Measurements from ENCODE around the gene ENPP7.

ENPP7 gene, protein sequence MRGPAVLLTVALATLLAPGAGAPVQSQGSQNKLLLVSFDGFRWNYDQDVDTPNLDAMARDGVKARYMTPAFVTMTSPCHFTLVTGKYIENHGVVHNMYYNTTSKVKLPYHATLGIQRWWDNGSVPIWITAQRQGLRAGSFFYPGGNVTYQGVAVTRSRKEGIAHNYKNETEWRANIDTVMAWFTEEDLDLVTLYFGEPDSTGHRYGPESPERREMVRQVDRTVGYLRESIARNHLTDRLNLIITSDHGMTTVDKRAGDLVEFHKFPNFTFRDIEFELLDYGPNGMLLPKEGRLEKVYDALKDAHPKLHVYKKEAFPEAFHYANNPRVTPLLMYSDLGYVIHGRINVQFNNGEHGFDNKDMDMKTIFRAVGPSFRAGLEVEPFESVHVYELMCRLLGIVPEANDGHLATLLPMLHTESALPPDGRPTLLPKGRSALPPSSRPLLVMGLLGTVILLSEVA

GRCh38 chr17:79730769-79731483 is at the start of gene ENPP7:
Gene ENPP7, plus strand, starts transcription at chr17:79730943. Its CDS starts 197 bp downstream, at chr17:79731140.
- no peak within 1 kb of the TSS for H3K27ac ChIP-seq (ENCODE audit: low read depth, low read length)
- H3K9ac ChIP-seq (ENCODE audit: low read length), result no peak within 1 kb of the TSS
- no peak within 1 kb of the TSS for H3K4me3 ChIP-seq (ENCODE audit: low read depth, low read length)
- H3K4me1 ChIP-seq (ENCODE audit: control insufficient read depth, insufficient read depth, low read length), result peaks cover 4% of the 10 kb centered on the region
- H3K9me3 ChIP-seq (ENCODE audit: control insufficient read depth, insufficient read depth, low read depth, low read length), result no peaks in the 10 kb centered on the region
- H3K27me3 ChIP-seq (ENCODE audit: control insufficient read depth, insufficient read depth, low read length), result no peaks in the 10 kb centered on the region; the same call in 1 of the 2 replicates
- H3K36me3 ChIP-seq (ENCODE audit: control insufficient read depth, insufficient read depth, low read length), result no peaks in the 10 kb centered on the region

DNA sequence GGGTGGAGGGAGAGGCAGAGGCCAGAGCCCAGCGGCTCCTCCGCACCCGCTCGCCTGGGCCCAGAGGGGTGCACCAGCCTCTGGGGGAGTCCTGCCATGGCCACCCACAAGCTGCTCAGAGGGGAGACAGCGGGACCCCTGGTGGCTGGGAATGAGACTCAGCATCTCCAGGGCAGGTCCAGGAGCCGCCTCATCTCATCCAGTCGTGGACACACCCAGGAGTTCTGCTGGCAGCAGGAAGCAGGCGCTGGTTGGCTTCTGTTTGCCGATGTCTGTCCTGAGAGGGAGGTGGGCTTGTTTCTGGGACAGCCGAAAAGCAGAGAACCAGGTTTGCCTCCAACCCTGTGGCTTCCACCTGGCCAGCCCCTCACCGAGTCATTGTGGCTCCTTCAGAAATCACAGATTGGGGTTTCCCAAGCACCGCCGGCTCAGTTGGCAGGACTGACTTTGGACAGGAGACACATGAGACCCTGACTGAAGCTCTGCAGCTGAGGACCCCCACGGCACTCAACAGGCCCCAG is 49.6 kb upstream of the ENPP7 start:
- H3K36me3 ChIP-seq (ENCODE audit: control insufficient read depth, insufficient read depth, low read length), result no peaks in the 10 kb centered on the region
- H3K4me3 ChIP-seq (ENCODE audit: low read depth, low read length), result no peak overlapping the region
- H3K9me3 ChIP-seq (ENCODE audit: control insufficient read depth, insufficient read depth, low read depth, low read length), result no peaks in the 10 kb centered on the region
- no peak overlapping the region for H3K27ac ChIP-seq (ENCODE audit: low read depth, low read length)
- no peaks in the 10 kb centered on the region for H3K27me3 ChIP-seq (ENCODE audit: control insufficient read depth, insufficient read depth, low read length)
- no peak overlapping the region for H3K9ac ChIP-seq (ENCODE audit: low read length)
- H3K4me1 ChIP-seq (ENCODE audit: control insufficient read depth, insufficient read depth, low read length), result no peaks in the 10 kb centered on the region

DNA sequence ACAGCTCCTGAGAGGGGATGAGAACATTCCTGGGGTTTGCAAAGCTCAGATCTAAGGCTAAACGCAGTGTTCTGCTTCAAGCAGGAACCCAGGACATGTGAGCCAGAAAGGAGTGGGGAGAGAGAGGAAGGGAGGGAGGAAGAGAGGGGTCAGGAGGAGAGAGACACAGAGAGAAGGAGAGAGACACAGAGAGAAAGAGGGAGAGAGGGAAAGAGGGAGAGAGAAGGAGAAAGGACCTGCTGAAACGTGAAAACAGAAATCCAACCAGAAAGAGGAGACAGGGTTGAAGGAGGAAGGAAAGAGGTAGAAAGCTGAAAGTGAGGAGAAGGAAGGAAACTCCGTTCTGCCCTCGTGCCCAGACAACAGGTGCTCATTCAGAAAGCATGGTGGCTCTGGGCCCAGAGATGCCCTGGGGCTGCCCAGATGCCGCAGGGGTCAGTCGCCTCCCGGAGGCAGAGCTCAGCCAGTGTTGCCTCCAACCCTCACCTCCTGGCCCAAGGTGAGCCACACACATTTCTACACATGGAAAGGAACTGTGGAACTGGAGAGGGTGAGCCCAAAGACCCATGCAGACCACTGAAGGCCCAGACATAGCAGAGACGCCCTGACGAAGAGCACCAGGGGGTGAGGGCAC is 49.0 kb upstream of the ENPP7 start:
- no peak overlapping the region for H3K4me3 ChIP-seq (ENCODE audit: low read depth, low read length)
- H3K27me3 ChIP-seq (ENCODE audit: control insufficient read depth, insufficient read depth, low read length), result no peaks in the 10 kb centered on the region
- H3K4me1 ChIP-seq (ENCODE audit: control insufficient read depth, insufficient read depth, low read length), result no peaks in the 10 kb centered on the region
- no peaks in the 10 kb centered on the region for H3K36me3 ChIP-seq (ENCODE audit: control insufficient read depth, insufficient read depth, low read length)
- no peak overlapping the region for H3K9ac ChIP-seq (ENCODE audit: low read length)
- H3K27ac ChIP-seq (ENCODE audit: low read depth, low read length), result no peak overlapping the region
- H3K9me3 ChIP-seq (ENCODE audit: control insufficient read depth, insufficient read depth, low read depth, low read length), result no peaks in the 10 kb centered on the region

GRCh38 chr17:79683365-79683764 is 47.4 kb upstream of the ENPP7 start:
- Histone ChIP-seq H3K27ac (ENCODE audit: low read depth, low read length) (no peak overlapping the region), H3K9me3 (ENCODE audit: control insufficient read depth, insufficient read depth, low read depth, low read length) (no peaks in the 10 kb centered on the region), H3K27me3 (ENCODE audit: control insufficient read depth, insufficient read depth, low read length) (no peaks in the 10 kb centered on the region), H3K4me1 (ENCODE audit: control insufficient read depth, insufficient read depth, low read length) (no peaks in the 10 kb centered on the region), H3K4me3 (ENCODE audit: low read depth, low read length) (no peak overlapping the region), H3K9ac (ENCODE audit: low read length) (no peak overlapping the region), H3K36me3 (ENCODE audit: control insufficient read depth, insufficient read depth, low read length) (no peaks in the 10 kb centered on the region)

DNA sequence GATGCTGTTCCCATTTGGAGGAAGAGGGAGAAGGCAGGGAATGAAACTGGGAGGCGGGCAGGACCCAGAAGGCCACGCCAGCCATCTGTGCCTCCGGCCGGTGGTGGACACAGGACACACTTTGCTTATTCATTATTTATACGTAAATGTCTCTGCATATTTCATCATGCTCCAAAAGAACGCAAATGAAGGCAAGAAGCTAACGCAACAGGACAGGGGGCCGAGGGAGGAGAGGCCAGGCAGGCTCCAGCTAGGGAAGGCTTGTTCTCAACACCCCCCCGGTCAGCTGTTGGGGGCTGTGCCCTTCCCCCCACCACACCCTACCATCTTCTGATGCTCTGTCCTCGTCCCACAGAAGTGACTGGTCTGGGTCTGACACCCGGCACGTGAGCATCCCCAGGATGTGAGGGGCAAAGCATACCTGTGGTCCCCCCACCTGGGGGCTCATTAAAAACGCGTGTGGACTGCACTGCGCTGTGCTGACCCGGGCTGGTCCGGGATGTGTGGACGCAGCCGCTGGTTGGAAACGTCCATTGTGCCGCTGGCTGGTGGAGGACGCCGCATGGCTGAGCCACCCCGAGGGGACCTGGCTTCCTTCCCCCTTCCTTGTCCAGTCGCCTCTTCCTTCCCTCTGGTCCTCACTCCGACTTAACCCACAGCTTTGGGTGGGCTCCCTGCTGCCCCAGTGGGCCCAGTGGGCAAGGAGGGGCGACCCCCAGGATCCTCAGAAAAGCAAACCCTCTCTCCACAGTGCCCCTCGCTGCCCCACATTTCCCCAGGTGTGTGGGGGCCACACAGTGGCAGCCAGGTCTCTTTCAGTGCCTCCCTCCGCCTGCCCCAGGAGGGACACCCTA is 46.4 kb upstream of the ENPP7 start:
- Histone ChIP-seq H3K9me3 (ENCODE audit: control insufficient read depth, insufficient read depth, low read depth, low read length) (no peaks in the 10 kb centered on the region), H3K9ac (ENCODE audit: low read length) (no peak overlapping the region), H3K4me3 (ENCODE audit: low read depth, low read length) (no peak overlapping the region), H3K4me1 (ENCODE audit: control insufficient read depth, insufficient read depth, low read length) (no peaks in the 10 kb centered on the region), H3K36me3 (ENCODE audit: control insufficient read depth, insufficient read depth, low read length) (no peaks in the 10 kb centered on the region), H3K27me3 (ENCODE audit: control insufficient read depth, insufficient read depth, low read length) (no peaks in the 10 kb centered on the region), H3K27ac (ENCODE audit: low read depth, low read length) (no peak overlapping the region)

DNA sequence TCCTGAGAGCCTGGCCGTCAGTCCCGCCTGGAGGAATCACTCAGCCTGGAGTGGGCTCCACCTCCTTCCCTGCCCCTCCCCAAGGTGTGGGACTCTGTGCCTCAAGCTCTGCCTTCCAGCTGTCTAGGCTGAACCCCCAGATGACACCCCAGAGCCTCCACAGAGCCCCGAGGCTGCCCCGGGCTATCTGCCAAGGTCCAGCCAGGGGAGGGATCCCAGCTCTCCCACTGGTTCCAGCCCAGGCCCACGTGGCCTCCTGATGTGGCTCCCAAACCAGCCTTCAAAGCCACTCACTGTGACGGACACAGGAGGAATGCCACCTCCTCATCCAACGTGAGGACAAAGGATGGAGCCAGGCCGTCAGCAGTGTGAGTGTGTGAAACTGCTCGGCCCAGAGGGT is 45.6 kb upstream of the ENPP7 start:
- H3K27me3 ChIP-seq (ENCODE audit: control insufficient read depth, insufficient read depth, low read length), result no peaks in the 10 kb centered on the region
- no peak overlapping the region for H3K27ac ChIP-seq (ENCODE audit: low read depth, low read length)
- no peaks in the 10 kb centered on the region for H3K4me1 ChIP-seq (ENCODE audit: control insufficient read depth, insufficient read depth, low read length)
- no peaks in the 10 kb centered on the region for H3K36me3 ChIP-seq (ENCODE audit: control insufficient read depth, insufficient read depth, low read length)
- H3K4me3 ChIP-seq (ENCODE audit: low read depth, low read length), result no peak overlapping the region
- no peak overlapping the region for H3K9ac ChIP-seq (ENCODE audit: low read length)
- no peaks in the 10 kb centered on the region for H3K9me3 ChIP-seq (ENCODE audit: control insufficient read depth, insufficient read depth, low read depth, low read length)

GRCh38 chr17:79686476-79686875 is 44.3 kb upstream of the ENPP7 start:
- no peak overlapping the region for H3K4me3 ChIP-seq (ENCODE audit: low read depth, low read length)
- H3K9me3 ChIP-seq (ENCODE audit: control insufficient read depth, insufficient read depth, low read depth, low read length), result no peaks in the 10 kb centered on the region
- H3K4me1 ChIP-seq (ENCODE audit: control insufficient read depth, insufficient read depth, low read length), result peaks cover 2% of the 10 kb centered on the region; the same call in 1 of the 2 replicates
- H3K36me3 ChIP-seq (ENCODE audit: control insufficient read depth, insufficient read depth, low read length), result no peaks in the 10 kb centered on the region
- H3K9ac ChIP-seq (ENCODE audit: low read length), result no peak overlapping the region
- H3K27ac ChIP-seq (ENCODE audit: low read depth, low read length), result no peak overlapping the region
- H3K27me3 ChIP-seq (ENCODE audit: control insufficient read depth, insufficient read depth, low read length), result no peaks in the 10 kb centered on the region

- Histone ChIP-seq H3K9ac (ENCODE audit: low read length) (no peak overlapping the region), H3K9me3 (ENCODE audit: control insufficient read depth, insufficient read depth, low read depth, low read length) (no peaks in the 10 kb centered on the region), H3K4me3 (ENCODE audit: low read depth, low read length) (no peak overlapping the region), H3K27ac (ENCODE audit: low read depth, low read length) (no peak overlapping the region), H3K27me3 (ENCODE audit: control insufficient read depth, insufficient read depth, low read length) (no peaks in the 10 kb centered on the region), H3K36me3 (ENCODE audit: control insufficient read depth, insufficient read depth, low read length) (no peaks in the 10 kb centered on the region), H3K4me1 (ENCODE audit: control insufficient read depth, insufficient read depth, low read length) (peaks cover 13% of the 10 kb centered on the region)
Measured at GRCh38 chr17:79690466-79690865, 40.3 kb upstream of the ENPP7 start.

DNA sequence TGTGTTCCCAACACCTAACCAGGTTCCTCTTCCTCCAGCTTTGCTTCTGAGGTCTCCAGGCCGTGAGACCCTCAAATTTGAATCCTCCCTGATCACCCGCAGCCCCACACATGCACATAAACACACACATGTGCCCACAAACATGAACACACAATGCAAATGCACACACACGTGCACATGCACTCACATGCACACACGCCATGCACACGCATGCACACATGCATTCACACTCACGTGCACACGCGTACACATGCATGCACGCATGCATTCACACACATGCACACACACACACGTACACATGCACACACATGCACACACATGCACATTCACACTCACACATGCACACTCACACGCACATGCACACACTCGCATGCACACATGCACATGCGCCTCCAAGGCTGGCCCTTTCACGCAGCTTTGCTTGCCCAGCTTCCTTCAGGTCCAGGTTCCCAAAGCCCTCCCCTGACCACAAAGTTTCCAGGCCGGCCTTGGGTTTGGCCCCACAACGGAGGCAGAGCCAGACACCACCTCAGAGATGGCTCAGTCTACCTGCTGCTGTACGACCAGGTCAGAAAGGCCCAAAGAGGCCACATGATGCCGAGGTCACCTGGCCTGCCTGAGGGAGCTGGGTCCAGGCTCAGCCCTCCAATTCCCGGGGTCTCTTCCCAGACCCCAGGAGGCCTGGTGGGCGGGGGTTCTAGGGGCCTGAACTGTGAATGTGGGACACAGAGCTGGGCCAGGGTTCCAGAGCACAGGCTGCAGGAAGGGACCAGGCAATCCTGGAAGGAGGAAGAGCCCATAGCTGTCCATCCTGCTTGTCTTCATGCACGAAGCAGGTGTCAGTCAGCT is 39.5 kb upstream of the ENPP7 start:
- Histone ChIP-seq H3K9ac (ENCODE audit: low read length) (no peak overlapping the region), H3K9me3 (ENCODE audit: control insufficient read depth, insufficient read depth, low read depth, low read length) (no peaks in the 10 kb centered on the region), H3K4me3 (ENCODE audit: low read depth, low read length) (no peak overlapping the region), H3K4me1 (ENCODE audit: control insufficient read depth, insufficient read depth, low read length) (peaks cover 18% of the 10 kb centered on the region), H3K27me3 (ENCODE audit: control insufficient read depth, insufficient read depth, low read length) (no peaks in the 10 kb centered on the region), H3K36me3 (ENCODE audit: control insufficient read depth, insufficient read depth, low read length) (no peaks in the 10 kb centered on the region), H3K27ac (ENCODE audit: low read depth, low read length) (no peak overlapping the region)

DNA sequence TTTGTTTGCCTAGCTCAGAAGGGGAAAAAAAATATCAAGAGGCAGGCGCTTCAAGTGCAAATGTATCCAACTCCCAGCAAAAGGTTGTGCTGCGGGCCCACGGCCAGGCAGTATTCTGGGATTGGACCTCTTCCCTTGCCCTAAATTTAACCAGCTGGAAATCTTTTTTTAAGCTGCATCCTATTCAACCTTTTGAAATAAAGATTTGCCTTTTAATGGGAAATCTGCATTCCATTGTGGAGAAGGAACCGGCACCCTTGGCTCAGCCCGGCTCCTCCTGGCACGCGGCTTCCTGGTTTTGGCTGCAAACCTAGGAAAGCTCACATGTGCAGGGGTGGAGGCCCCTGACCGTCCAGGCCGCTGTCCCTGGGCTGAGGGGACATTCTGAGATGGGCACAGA is 38.8 kb upstream of the ENPP7 start:
- no peak overlapping the region for H3K27ac ChIP-seq (ENCODE audit: low read depth, low read length)
- H3K4me1 ChIP-seq (ENCODE audit: control insufficient read depth, insufficient read depth, low read length), result peaks cover 20% of the 10 kb centered on the region
- no peaks in the 10 kb centered on the region for H3K27me3 ChIP-seq (ENCODE audit: control insufficient read depth, insufficient read depth, low read length)
- no peaks in the 10 kb centered on the region for H3K36me3 ChIP-seq (ENCODE audit: control insufficient read depth, insufficient read depth, low read length)
- no peaks in the 10 kb centered on the region for H3K9me3 ChIP-seq (ENCODE audit: control insufficient read depth, insufficient read depth, low read depth, low read length)
- H3K9ac ChIP-seq (ENCODE audit: low read length), result no peak overlapping the region
- H3K4me3 ChIP-seq (ENCODE audit: low read depth, low read length), result no peak overlapping the region

Data from HUES6 (cell line).